Choroid plexus epithelial cell (primary cell): ENCODE results near the gene NEDD4L.

Experiments used
- DNase-seq: peaks from one replicate; pipeline ENCODE4 v3.0.0-alpha.2; 2010; ENCODE audit warnings: low read depth
- H3K4me3 ChIP-seq: 2 replicates; pipeline ENCODE4 v1.5.1; 2011; ENCODE audit warnings: low read depth, mild to moderate bottlenecking, control low read depth, low read length, moderate library complexity
- CTCF ChIP-seq: conservative IDR thresholded peaks from 2 replicates; pipeline ENCODE4 v1.5.1; 2011; ENCODE audit warnings: low read depth, mild to moderate bottlenecking, control low read depth, inconsistent platforms, low read length, moderate library complexity

Gene NEDD4L

GRCh38 chr18:58313491-58314032 is 269.5 kb downstream of the NEDD4L start:
- TF ChIP-seq CTCF, result no peak

GRCh38 chr18:58314284-58314683 is 270.3 kb downstream of the NEDD4L start:
- TF ChIP-seq CTCF, result no peak
- DNase-seq, result peak; percentile 83
- no peak overlapping the region for H3K4me3 ChIP-seq

More at GRCh38 chr18:58313491-58314032, 269.5 kb downstream of the NEDD4L start:
- no peak overlapping the region for H3K4me3 ChIP-seq
- no peak for DNase-seq

- no peak overlapping the region for H3K4me3 ChIP-seq
- no peak for TF ChIP-seq CTCF
- no peak for DNase-seq
Observed at GRCh38 chr18:58315041-58315440, 271.0 kb downstream of the NEDD4L start.

DNA sequence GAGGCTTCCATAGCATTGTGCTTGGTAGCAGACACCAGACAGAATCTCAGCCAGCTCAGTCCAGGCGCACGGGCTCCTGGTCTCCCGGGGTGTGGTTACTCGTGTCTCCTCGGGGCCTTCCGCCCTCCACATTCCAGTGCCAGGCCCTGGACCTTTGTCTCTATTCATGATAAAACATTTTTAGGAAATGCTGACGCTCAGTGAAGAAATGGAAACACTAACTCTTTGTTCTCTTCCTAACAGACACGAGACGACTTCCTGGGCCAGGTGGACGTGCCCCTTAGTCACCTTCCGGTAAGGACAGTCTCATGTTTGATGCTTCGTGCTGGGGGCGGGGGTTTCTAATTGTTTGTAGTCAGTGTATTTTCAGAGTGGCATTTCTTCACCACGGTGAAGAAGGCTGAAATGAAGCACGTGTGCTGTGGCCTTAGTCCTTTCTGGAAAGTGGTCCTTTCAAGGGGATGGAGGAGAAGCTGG is 271.8 kb downstream of the NEDD4L start:
- no peak overlapping the region for H3K4me3 ChIP-seq
- no peak for DNase-seq
- TF ChIP-seq CTCF, result no peak

- no peak overlapping the region for H3K4me3 ChIP-seq
- TF ChIP-seq CTCF, result no peak
- DNase-seq, result peak; percentile 33
Observed at GRCh38 chr18:58316396-58317342, 272.6 kb downstream of the NEDD4L start.

DNA sequence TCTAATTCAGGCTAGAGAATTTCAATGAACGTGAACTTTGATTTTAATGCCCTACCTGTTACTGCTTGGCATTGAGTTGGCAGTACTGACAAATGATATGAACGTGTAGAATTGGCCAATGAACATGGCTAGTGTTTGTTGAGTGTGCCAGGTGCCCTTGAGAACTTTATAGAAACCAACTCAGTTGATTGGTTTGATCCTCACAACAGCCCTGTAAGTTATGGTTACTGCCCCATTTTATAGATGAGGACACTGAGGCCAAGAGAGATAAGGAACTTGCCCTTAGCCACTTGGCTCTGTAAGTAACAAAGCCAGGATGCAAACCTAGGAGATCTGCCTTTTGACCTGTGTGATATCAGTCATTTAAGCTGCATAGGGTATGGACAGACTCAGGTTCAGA is 275.7 kb downstream of the NEDD4L start:
- H3K4me3 ChIP-seq, result no peak overlapping the region
- no peak for DNase-seq
- TF ChIP-seq CTCF, result no peak
